Neural progenitor cell (in vitro differentiated cells): ENCODE data around the gene MINDY4.

Experiments used
- EZH2 ChIP-seq: fragments of 200-600 bp; sonication (generic); IDR thresholded peaks from 2 replicates; pipeline ENCODE4 v1.6.1; 2017; ENCODE audit warnings: antibody characterized with exemption, mild to moderate bottlenecking, moderate library complexity
- EZH2phosphoT487 ChIP-seq: fragments of 200-600 bp; sonication (generic); IDR thresholded peaks from 2 replicates; pipeline ENCODE4 v1.6.1; 2017; ENCODE audit warnings: antibody characterized with exemption
- TF ChIP-seq, protein P1 (sequence below): fragments of 200-600 bp; sonication (generic); IDR thresholded peaks from 2 replicates; pipeline ENCODE4 v1.5.1; 2017; ENCODE audit warnings: antibody characterized with exemption, mild to moderate bottlenecking

DNA sequence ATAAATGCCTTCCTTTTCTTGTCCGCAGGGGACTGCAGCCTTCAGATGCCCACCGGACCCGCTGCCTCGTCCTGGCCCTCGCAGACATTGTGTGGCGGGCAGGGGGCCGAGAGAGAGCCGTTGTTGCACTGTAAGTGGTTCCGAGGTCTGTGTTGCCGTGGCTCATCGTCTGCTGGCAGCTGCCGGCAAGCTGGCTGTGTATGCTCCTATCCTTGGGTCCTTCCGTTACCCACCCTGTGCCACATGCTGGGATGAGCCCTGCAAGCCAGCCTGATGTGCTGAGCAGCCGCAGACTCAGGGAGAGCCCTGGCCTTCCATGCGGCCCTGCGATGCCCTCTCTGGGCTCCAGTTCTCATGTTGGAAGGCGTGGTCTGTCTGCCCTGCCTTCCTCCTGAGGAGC is 79.2 kb downstream of the MINDY4 start:
- TF ChIP-seq, protein P1, sequence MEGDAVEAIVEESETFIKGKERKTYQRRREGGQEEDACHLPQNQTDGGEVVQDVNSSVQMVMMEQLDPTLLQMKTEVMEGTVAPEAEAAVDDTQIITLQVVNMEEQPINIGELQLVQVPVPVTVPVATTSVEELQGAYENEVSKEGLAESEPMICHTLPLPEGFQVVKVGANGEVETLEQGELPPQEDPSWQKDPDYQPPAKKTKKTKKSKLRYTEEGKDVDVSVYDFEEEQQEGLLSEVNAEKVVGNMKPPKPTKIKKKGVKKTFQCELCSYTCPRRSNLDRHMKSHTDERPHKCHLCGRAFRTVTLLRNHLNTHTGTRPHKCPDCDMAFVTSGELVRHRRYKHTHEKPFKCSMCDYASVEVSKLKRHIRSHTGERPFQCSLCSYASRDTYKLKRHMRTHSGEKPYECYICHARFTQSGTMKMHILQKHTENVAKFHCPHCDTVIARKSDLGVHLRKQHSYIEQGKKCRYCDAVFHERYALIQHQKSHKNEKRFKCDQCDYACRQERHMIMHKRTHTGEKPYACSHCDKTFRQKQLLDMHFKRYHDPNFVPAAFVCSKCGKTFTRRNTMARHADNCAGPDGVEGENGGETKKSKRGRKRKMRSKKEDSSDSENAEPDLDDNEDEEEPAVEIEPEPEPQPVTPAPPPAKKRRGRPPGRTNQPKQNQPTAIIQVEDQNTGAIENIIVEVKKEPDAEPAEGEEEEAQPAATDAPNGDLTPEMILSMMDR = no peak
- no peak for TF ChIP-seq EZH2phosphoT487
- no peak for TF ChIP-seq EZH2
